GM19099 (cell line): ENCODE results near the gene AFF3.

Experiments
- POLR2A ChIP-seq: IDR thresholded peaks from 3 replicates; pipeline ENCODE4 v1.6.1; 2011; ENCODE audit warnings: low read depth; ENCODE audit not compliant: insufficient read length; ENCODE audit errors: extremely low read depth

AFF3 gene

GRCh38 chr2:99840831-99841230 lies 301.6 kb downstream of the AFF3 start:
- TF ChIP-seq POLR2A, result no peak

- TF ChIP-seq POLR2A, result no peak
Measured at GRCh38 chr2:99836690-99837605, 305.4 kb downstream of the AFF3 start.

- no peak for TF ChIP-seq POLR2A
Measured at GRCh38 chr2:99834426-99834825, 308.0 kb downstream of the AFF3 start.

- no peak for TF ChIP-seq POLR2A
Measured at GRCh38 chr2:99833586-99834201, 308.7 kb downstream of the AFF3 start.

- TF ChIP-seq POLR2A, result no peak
Measured at GRCh38 chr2:99832926-99833325, 309.5 kb downstream of the AFF3 start.

- no peak for TF ChIP-seq POLR2A
Measured at GRCh38 chr2:99831772-99832171, 310.6 kb downstream of the AFF3 start.

- no peak for TF ChIP-seq POLR2A
Measured at GRCh38 chr2:99827296-99827999, 314.9 kb downstream of the AFF3 start.

GRCh38 chr2:99825630-99826029 lies 316.8 kb downstream of the AFF3 start:
- TF ChIP-seq POLR2A, result no peak

GRCh38 chr2:99824758-99825157 lies 317.6 kb downstream of the AFF3 start:
- no peak for TF ChIP-seq POLR2A

GRCh38 chr2:99822474-99823207 lies 319.7 kb downstream of the AFF3 start:
- no peak for TF ChIP-seq POLR2A

GRCh38 chr2:99821984-99822383 lies 320.4 kb downstream of the AFF3 start:
- TF ChIP-seq POLR2A, result no peak

- TF ChIP-seq POLR2A, result no peak
Measured at GRCh38 chr2:99821572-99821971, 320.8 kb downstream of the AFF3 start.

- no peak for TF ChIP-seq POLR2A
Measured at GRCh38 chr2:99821039-99821438, 321.4 kb downstream of the AFF3 start.

- TF ChIP-seq POLR2A, result no peak
Measured at GRCh38 chr2:99819766-99820165, 322.6 kb downstream of the AFF3 start.

GRCh38 chr2:99818842-99819241 lies 323.5 kb downstream of the AFF3 start:
- TF ChIP-seq POLR2A, result no peak

GRCh38 chr2:99816908-99817307 lies 325.5 kb downstream of the AFF3 start:
- TF ChIP-seq POLR2A, result no peak

GRCh38 chr2:99812426-99812825 lies 330.0 kb downstream of the AFF3 start:
- TF ChIP-seq POLR2A, result no peak
